Measurements from ENCODE around the gene SH3TC1. TPM values are rescaled to one million over a fixed set of nuclear protein-coding genes. Genes with fewer than 3 reads are reported as not detected.

The SH3TC1 gene
- total RNA-seq, 4 donors from 2014 or later: 15.0 to 78.6 (median 41.4) TPM

- Histone ChIP-seq H3K27me3 (no peaks in the 10 kb centered on the region), H3K4me1 (peaks cover 0 to 35% (median 23%) of the 10 kb centered on the region in 4 donors), H3K36me3 (no peaks in the 10 kb centered on the region), H3K9me3 (no peaks in the 10 kb centered on the region), H3K4me3 (no peak overlapping the region), H3K27ac (no peak overlapping the region)
- DNase-seq: no peak
- in situ Hi-C loops (cut with MboI; ENCODE audit: low pct_ligation_motif_present in 1 of 4, low pct_unique_long_range_greater_than_20kb in 1 of 4, low sequenced_read_pairs in 3 of 4): no loop called here
- TF ChIP-seq CTCF (IDR thresholded peaks at IDR 0.05) (no peak), EP300 (IDR thresholded peaks at IDR 0.05; ENCODE audit: low read depth) (no peak), POLR2A (IDR thresholded peaks at IDR 0.05) (no peak), POLR2AphosphoS5 (IDR thresholded peaks at IDR 0.05) (no peak)
- intact Hi-C loops (cut with DNase I; ENCODE audit: low total_unique reads): no loop called here
- 75 to 85% methylated on average over 4 to 9 of the region's 9 CpGs for WGBS, 2 donors (ENCODE audit: low coverage in 1 of 2)
Measured at GRCh38 chr4:8185295-8185694, 13.8 kb upstream of the SH3TC1 start.

GRCh38 chr4:8185930-8186329, 13.2 kb upstream of the SH3TC1 start:
- no peak for DNase-seq
- 82 to 83% methylated on average over 8 to 9 of the region's 9 CpGs for WGBS, 2 donors (ENCODE audit: low coverage in 1 of 2)
- no peaks in the 10 kb centered on the region for H3K9me3 ChIP-seq

GRCh38 chr4:8188085-8188484, 11.0 kb upstream of the SH3TC1 start:
- DNase-seq: no peak
- 84% methylated on average over 11 of the region's 12 CpGs; no CpG with 5 or more reads in 1 of the 2 donors for WGBS, 2 donors (ENCODE audit: low coverage in 1 of 2)
- no peak for TF ChIP-seq POLR2A (IDR thresholded peaks at IDR 0.05)
- TF ChIP-seq EP300 (IDR thresholded peaks at IDR 0.05; ENCODE audit: low read depth): no peak
- TF ChIP-seq POLR2AphosphoS5 (IDR thresholded peaks at IDR 0.05): no peak
- TF ChIP-seq CTCF (IDR thresholded peaks at IDR 0.05): no peak
- H3K4me3 ChIP-seq: no peak overlapping the region
- H3K36me3 ChIP-seq: no peaks in the 10 kb centered on the region
- intact Hi-C loops (cut with DNase I; ENCODE audit: low total_unique reads): no loop called here
- H3K27me3 ChIP-seq: no peaks in the 10 kb centered on the region
- H3K9me3 ChIP-seq: no peaks in the 10 kb centered on the region
- peaks cover 0 to 31% (median 12%) of the 10 kb centered on the region in 4 donors for H3K4me1 ChIP-seq
- in situ Hi-C loops (cut with MboI; ENCODE audit: low pct_ligation_motif_present in 1 of 4, low pct_unique_long_range_greater_than_20kb in 1 of 4, low sequenced_read_pairs in 3 of 4): no loop called here
- H3K27ac ChIP-seq: no peak overlapping the region

More at GRCh38 chr4:8185930-8186329, 13.2 kb upstream of the SH3TC1 start:
- H3K36me3 ChIP-seq: no peaks in the 10 kb centered on the region
- intact Hi-C loops (cut with DNase I; ENCODE audit: low total_unique reads): no loop called here
- in situ Hi-C loops (cut with MboI; ENCODE audit: low pct_ligation_motif_present in 1 of 4, low pct_unique_long_range_greater_than_20kb in 1 of 4, low sequenced_read_pairs in 3 of 4): no loop called here
- no peaks in the 10 kb centered on the region for H3K27me3 ChIP-seq
- no peak overlapping the region for H3K27ac ChIP-seq
- H3K4me3 ChIP-seq: no peak overlapping the region
- TF ChIP-seq EP300 (IDR thresholded peaks at IDR 0.05; ENCODE audit: low read depth) (no peak), CTCF (IDR thresholded peaks at IDR 0.05) (no peak), POLR2AphosphoS5 (IDR thresholded peaks at IDR 0.05) (no peak), POLR2A (IDR thresholded peaks at IDR 0.05) (no peak)
- peaks cover 0 to 40% (median 25%) of the 10 kb centered on the region in 4 donors for H3K4me1 ChIP-seq

- Histone ChIP-seq H3K4me1 (peaks cover 0 to 29% (median 11%) of the 10 kb centered on the region in 4 donors), H3K36me3 (no peaks in the 10 kb centered on the region), H3K27me3 (no peaks in the 10 kb centered on the region), H3K27ac (no peak overlapping the region), H3K9me3 (no peaks in the 10 kb centered on the region), H3K4me3 (no peak overlapping the region)
- in situ Hi-C loops (cut with MboI; ENCODE audit: low pct_ligation_motif_present in 1 of 4, low pct_unique_long_range_greater_than_20kb in 1 of 4, low sequenced_read_pairs in 3 of 4): no loop called here
- intact Hi-C loops (cut with DNase I; ENCODE audit: low total_unique reads): no loop called here
- WGBS, 2 donors (ENCODE audit: low coverage in 1 of 2): 55% methylated on average over 27 of the region's 29 CpGs; no CpG with 5 or more reads in 1 of the 2 donors
- DNase-seq: no peak
- TF ChIP-seq POLR2AphosphoS5 (IDR thresholded peaks at IDR 0.05) (no peak), POLR2A (IDR thresholded peaks at IDR 0.05) (no peak), CTCF (IDR thresholded peaks at IDR 0.05) (no peak), EP300 (IDR thresholded peaks at IDR 0.05; ENCODE audit: low read depth) (no peak)
Measured at GRCh38 chr4:8188743-8189550, 10.1 kb upstream of the SH3TC1 start.

All from transverse colon (tissue), 4 donors.